Memory B cell (primary cell): Measurements from ENCODE around the gene ITGB2.
"Not testable (repeated sequence)": the region's sequence is repeated elsewhere in the genome, so short reads cannot be mapped to it uniquely, and the experiment has no call there.

Source experiments
- ATAC-seq: fragments of 150-1000 bp; cut with Tn5 transposase; 2 replicates; pipeline ENCODE4 v1.10.0; 2021; ENCODE audit warnings: low read depth, mild to moderate bottlenecking, moderate library complexity
- DNase-seq, 2 donors: peaks; one replicate each; pipeline ENCODE4 v3.0.0; 2022; ENCODE audit warnings: low spot score in 2 of 2
- H3K27ac Mint-ChIP-seq: one replicate; pipeline ENCODE4 v1.8.0; 2022; ENCODE audit warnings: mild to moderate bottlenecking, moderate library complexity, mixed read lengths
- H3K27me3 Mint-ChIP-seq: one replicate; pipeline ENCODE4 v1.8.0; 2022; ENCODE audit warnings: mixed read lengths
- H3K36me3 Mint-ChIP-seq: one replicate; pipeline ENCODE4 v1.8.0; 2022; ENCODE audit warnings: mild to moderate bottlenecking, mixed read lengths
- H3K4me1 Mint-ChIP-seq: one replicate; pipeline ENCODE4 v1.8.0; 2022; ENCODE audit warnings: mixed read lengths
- H3K4me3 Mint-ChIP-seq: one replicate; pipeline ENCODE4 v1.8.0; 2022; ENCODE audit warnings: mild to moderate bottlenecking, moderate library complexity, mixed read lengths
- H3K9me3 Mint-ChIP-seq: one replicate; pipeline ENCODE4 v1.8.0; 2022; ENCODE audit warnings: mixed read lengths

ITGB2 gene

GRCh38 chr21:44918107-44918470 lies 2.6 kb downstream of the ITGB2 start:
- Mint-ChIP-seq H3K4me1 (peaks cover 47% of the 10 kb centered on the region), H3K27ac (no peak overlapping the region), H3K27me3 (no peaks in the 10 kb centered on the region), H3K4me3 (peak overlapping the region; percentile 97), H3K36me3 (peaks cover 3% of the 10 kb centered on the region), H3K9me3 (no peaks in the 10 kb centered on the region)
- DNase-seq (no peak), ATAC-seq (no peak)

GRCh38 chr21:44917446-44918106 lies 3.1 kb downstream of the ITGB2 start:
- H3K4me3 Mint-ChIP-seq: peak overlapping the region; percentile 97
- peak overlapping the region; percentile 38 for H3K27ac Mint-ChIP-seq
- no peaks in the 10 kb centered on the region for H3K9me3 Mint-ChIP-seq
- peaks cover 3% of the 10 kb centered on the region for H3K36me3 Mint-ChIP-seq
- DNase-seq: no peak
- no peaks in the 10 kb centered on the region for H3K27me3 Mint-ChIP-seq
- no peak for ATAC-seq
- H3K4me1 Mint-ChIP-seq: peaks cover 44% of the 10 kb centered on the region

GRCh38 chr21:44916965-44917364 lies 3.7 kb downstream of the ITGB2 start:
- Mint-ChIP-seq H3K27ac (no peak overlapping the region), H3K36me3 (peaks cover 3% of the 10 kb centered on the region), H3K9me3 (no peaks in the 10 kb centered on the region), H3K4me1 (peaks cover 44% of the 10 kb centered on the region), H3K27me3 (no peaks in the 10 kb centered on the region), H3K4me3 (no peak overlapping the region)
- ATAC-seq (no peak), DNase-seq (no peak)

- ATAC-seq (peak; percentile 80), DNase-seq (no peak)
- H3K4me1 Mint-ChIP-seq: peaks cover 41% of the 10 kb centered on the region
- peak overlapping the region; percentile 77 for H3K27ac Mint-ChIP-seq
- H3K27me3 Mint-ChIP-seq: no peaks in the 10 kb centered on the region
- H3K9me3 Mint-ChIP-seq: no peaks in the 10 kb centered on the region
- peak overlapping the region; percentile 66 for H3K4me3 Mint-ChIP-seq
- peaks cover 4% of the 10 kb centered on the region for H3K36me3 Mint-ChIP-seq
Observed at GRCh38 chr21:44914176-44914874, 6.4 kb downstream of the ITGB2 start.

- peak overlapping the region; percentile 66 for H3K4me3 Mint-ChIP-seq
- H3K9me3 Mint-ChIP-seq: no peaks in the 10 kb centered on the region
- H3K27ac Mint-ChIP-seq: peak overlapping the region; percentile 77
- peaks cover 9% of the 10 kb centered on the region for H3K36me3 Mint-ChIP-seq
- ATAC-seq (no peak), DNase-seq (no peak)
- peaks cover 44% of the 10 kb centered on the region for H3K4me1 Mint-ChIP-seq
- no peaks in the 10 kb centered on the region for H3K27me3 Mint-ChIP-seq
Observed at GRCh38 chr21:44913425-44914175, 7.1 kb downstream of the ITGB2 start.

- not testable (repeated sequence) for DNase-seq, H3K9me3 Mint-ChIP-seq
- H3K4me3 Mint-ChIP-seq: peak overlapping the region; percentile 49
Observed at GRCh38 chr21:44912506-44913412, 7.9 kb downstream of the ITGB2 start.

GRCh38 chr21:44912158-44912473 lies 8.6 kb downstream of the ITGB2 start:
- H3K27me3 Mint-ChIP-seq: no peaks in the 10 kb centered on the region
- H3K9me3 Mint-ChIP-seq: no peaks in the 10 kb centered on the region
- H3K27ac Mint-ChIP-seq: peak overlapping the region; percentile 48
- peaks cover 9% of the 10 kb centered on the region for H3K36me3 Mint-ChIP-seq
- ATAC-seq (no peak), DNase-seq (no peak)
- H3K4me3 Mint-ChIP-seq: peak overlapping the region; percentile 49
- peaks cover 39% of the 10 kb centered on the region for H3K4me1 Mint-ChIP-seq

More at GRCh38 chr21:44912506-44913412, 7.9 kb downstream of the ITGB2 start:
- H3K36me3 Mint-ChIP-seq, ATAC-seq, H3K27me3 Mint-ChIP-seq: not testable (repeated sequence)
- peak overlapping the region; percentile 48 for H3K27ac Mint-ChIP-seq
- H3K4me1 Mint-ChIP-seq: peaks cover 42% of the 10 kb centered on the region

GRCh38 chr21:44911384-44912157 lies 9.1 kb downstream of the ITGB2 start:
- DNase-seq (no peak), ATAC-seq (peak; percentile 48)
- H3K27me3 Mint-ChIP-seq: no peaks in the 10 kb centered on the region
- peaks cover 35% of the 10 kb centered on the region for H3K4me1 Mint-ChIP-seq
- H3K36me3 Mint-ChIP-seq: peaks cover 9% of the 10 kb centered on the region
- no peaks in the 10 kb centered on the region for H3K9me3 Mint-ChIP-seq
- peak overlapping the region; percentile 48 for H3K27ac Mint-ChIP-seq
- H3K4me3 Mint-ChIP-seq: peak overlapping the region; percentile 60

- Mint-ChIP-seq H3K36me3 (peaks cover 13% of the 10 kb centered on the region), H3K4me3 (peak overlapping the region; percentile 9), H3K27me3 (no peaks in the 10 kb centered on the region), H3K9me3 (no peaks in the 10 kb centered on the region), H3K4me1 (peaks cover 33% of the 10 kb centered on the region), H3K27ac (peak overlapping the region; percentile 48)
- ATAC-seq: no peak
- no peak for DNase-seq
Observed at GRCh38 chr21:44911068-44911383, 9.7 kb downstream of the ITGB2 start.

GRCh38 chr21:44910229-44911067 lies 10.3 kb downstream of the ITGB2 start:
- Mint-ChIP-seq H3K27ac (peak overlapping the region; percentile 48), H3K9me3 (no peaks in the 10 kb centered on the region), H3K36me3 (peaks cover 13% of the 10 kb centered on the region), H3K4me1 (peaks cover 32% of the 10 kb centered on the region), H3K4me3 (no peak overlapping the region), H3K27me3 (no peaks in the 10 kb centered on the region)
- ATAC-seq: no peak
- no peak for DNase-seq

- no peaks in the 10 kb centered on the region for H3K27me3 Mint-ChIP-seq
- no peak overlapping the region for H3K27ac Mint-ChIP-seq
- H3K36me3 Mint-ChIP-seq: peaks cover 10% of the 10 kb centered on the region
- no peak for DNase-seq
- no peaks in the 10 kb centered on the region for H3K9me3 Mint-ChIP-seq
- H3K4me1 Mint-ChIP-seq: peaks cover 30% of the 10 kb centered on the region
- no peak for ATAC-seq
- H3K4me3 Mint-ChIP-seq: no peak overlapping the region
Observed at GRCh38 chr21:44909719-44910118, 11.0 kb downstream of the ITGB2 start.

- Mint-ChIP-seq H3K4me3 (no peak overlapping the region), H3K9me3 (no peaks in the 10 kb centered on the region), H3K27me3 (no peaks in the 10 kb centered on the region), H3K36me3 (peaks cover 17% of the 10 kb centered on the region), H3K4me1 (peaks cover 31% of the 10 kb centered on the region), H3K27ac (peak overlapping the region; percentile 80)
- ATAC-seq: no peak
- no peak for DNase-seq
Observed at GRCh38 chr21:44908908-44909307, 11.8 kb downstream of the ITGB2 start.
